Activated CD4-positive, alpha-beta T cell treated with anti-CD3 and anti-CD28 coated beads, Interleukin-2, Interleukin-6, amounts not matched to agents 100 ng/mL and 50 ng/mL, durations not matched to agents 16 hours and 8 hours (primary cell): ENCODE results near the gene ANKRD30BL.
"Not testable (repeated sequence)": the region's sequence is repeated elsewhere in the genome, so short reads cannot be mapped to it uniquely, and the experiment has no call there.

Experiments
- DNase-seq: peaks from one replicate; pipeline ENCODE4 v3.0.0-alpha.2; 2020

ANKRD30BL gene, protein sequence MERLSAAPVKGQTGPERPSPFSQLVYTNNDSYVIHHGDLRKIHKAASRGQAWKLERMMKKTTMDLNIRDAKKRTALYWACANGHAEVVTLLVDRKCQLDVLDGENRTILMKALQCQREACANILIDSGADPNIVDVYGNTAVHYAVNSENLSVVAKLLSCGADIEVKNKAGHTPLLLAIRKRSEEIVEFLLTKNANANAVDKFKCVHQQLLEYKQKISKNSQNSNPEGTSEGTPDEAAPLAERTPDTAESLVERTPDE

DNA sequence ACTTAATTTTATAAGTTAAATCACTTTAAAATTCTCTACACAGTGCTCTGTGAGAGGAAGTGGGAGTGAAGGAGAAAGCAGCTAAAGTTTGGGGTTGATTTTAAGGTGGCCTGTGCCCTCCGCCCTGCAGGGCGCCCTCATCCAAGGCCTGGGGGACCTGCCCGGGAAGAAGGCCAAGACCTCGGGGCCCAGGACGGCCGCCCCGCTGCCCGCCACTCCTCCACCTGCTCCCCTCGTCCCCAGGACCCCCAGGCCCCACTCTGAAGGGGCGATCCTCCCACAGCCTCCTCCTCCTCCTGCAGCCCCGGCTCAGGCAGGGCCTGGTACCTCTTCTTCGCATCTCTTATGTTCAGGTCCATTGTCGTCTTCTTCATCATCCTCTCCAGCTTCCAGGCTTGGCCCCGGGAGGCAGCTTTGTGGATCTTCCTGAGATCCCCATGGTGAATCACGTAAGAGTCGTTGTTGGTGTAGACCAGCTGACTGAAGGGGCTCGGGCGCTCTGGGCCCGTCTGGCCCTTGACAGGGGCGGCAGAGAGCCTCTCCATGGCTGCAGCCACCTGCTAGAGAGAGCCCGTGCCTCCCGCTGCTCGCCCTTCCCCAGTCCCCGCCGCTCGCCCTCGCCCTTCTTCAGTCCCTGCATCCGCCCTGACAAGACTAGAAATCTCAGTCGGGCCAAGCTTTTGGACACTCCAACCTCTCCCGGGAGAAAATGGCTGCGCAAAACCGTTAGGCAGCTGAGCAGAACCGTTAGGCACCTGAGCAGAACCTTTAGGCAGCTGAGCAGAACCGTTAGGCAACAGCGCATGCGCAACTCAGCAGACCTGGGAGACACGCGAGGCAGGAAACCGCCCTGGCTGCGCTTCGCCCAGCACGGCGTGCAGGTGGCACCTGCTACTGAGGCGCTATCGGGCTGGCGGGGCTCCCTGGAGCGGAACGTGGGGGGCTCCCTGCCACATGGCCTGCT, at the start of gene ANKRD30BL:
Gene ANKRD30BL (minus strand): TSS at position 792 of the 964 bp plus-strand sequence. CDS start 247 bp downstream, at position 545.
- DNase-seq = not testable (repeated sequence)

DNA sequence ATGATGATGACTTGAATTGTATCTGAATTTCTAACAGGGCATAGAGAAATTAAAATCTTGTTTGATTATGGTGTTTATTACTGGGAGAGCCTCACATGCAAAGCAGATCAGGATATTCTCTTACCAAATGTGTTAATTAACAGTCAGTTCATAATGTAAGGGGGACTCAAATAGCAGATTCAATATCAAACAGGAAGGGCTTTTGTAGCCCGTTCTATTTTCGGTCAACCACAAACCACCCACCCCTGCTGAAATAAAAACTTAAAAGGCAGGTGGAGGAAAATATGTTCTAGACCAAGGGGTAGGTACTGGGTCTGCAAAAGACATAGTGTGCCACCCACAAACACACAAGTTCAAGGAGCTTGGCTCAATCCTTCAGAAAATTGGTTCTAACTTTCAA, 41.1 kb upstream of the ANKRD30BL start:
- DNase-seq = not testable (repeated sequence)

DNA sequence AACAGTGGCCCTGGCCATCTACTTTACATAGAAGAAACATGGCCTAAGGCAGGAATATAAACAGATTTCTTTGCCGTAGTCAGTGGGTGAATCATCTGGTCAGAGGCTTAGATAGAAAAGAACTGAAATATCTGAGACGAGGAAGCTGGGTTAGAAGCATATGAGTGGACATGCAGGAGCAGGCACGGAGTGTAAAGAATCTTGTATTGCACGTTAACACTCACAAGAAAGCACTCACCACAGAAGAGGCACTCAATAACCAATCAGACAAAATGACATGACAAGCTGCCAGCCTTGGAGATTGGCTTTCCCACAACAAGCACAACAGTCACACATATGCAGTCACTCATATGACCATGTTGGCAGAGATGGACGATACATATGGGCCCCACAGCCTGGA, 31.1 kb upstream of the ANKRD30BL start:
- DNase-seq = not testable (repeated sequence)

DNA sequence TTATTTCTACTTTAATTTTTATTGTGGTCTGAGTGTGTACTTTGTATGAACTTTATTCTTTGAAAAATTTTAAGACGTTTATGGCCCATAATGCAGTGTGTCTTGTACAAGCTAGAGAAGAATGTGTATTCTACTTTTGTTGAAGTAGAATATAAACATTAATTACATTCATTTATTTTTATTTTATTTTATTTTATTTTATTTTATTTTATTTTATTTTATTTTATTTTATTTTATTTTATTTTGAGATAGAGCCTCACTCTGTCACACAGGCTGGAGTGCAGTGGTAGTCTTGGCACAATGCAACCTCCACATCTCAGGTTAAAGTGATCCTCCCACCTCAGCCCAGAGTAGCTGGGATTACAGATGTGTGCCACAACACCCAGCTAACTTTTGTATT, 5.3 kb upstream of the ANKRD30BL start:
- DNase-seq = not testable (repeated sequence)

DNA sequence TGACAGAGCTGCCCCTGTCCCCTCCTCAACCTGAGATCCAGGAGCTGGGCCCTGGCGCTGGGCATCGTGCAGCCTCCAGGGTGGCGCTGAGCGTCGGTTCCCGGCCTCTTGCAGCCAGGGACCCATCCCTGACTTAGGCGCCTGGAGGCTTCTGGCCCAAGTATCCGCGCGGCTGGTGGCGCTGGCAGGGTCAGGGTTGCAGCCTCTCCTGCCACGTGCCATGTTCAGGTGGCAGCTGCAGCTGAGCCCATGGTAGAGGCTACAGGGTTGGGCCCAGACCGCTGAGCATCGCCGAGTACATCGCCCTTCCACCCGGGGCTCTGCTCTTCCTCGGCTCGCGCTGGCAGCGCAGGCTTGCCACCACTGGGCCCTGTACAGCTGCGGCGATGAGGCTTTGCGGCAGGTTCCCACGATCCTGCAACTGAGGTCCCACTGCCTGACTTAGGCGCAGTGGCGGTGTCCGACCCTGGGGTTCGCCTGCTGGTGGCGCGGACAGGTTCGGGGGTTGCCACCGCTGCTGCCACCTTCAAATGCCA, 441 bp upstream of the ANKRD30BL start:
- not testable (repeated sequence) for DNase-seq

DNA sequence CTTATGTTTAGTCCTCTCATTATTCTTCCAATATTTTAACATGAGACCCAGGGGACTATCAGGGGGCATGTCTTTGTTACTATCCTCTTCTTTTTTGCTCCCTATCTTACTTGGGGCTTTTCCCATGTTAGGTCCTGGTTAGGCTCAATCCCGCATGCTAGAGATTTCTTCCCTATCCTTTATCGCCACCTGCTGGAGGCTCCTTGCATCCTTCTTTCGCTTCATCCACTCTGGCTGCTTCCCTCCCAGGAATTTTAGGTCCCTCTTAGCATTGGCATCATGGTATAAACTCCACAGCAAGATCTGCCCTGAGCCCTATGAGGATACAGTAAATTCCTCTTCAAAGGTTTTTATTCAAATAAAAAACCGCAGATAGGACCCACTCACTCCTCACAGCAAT, 15.0 kb downstream of the ANKRD30BL start:
- peak; percentile 36 for DNase-seq
